HepG2 (cell line): Measurements from ENCODE around the gene GNG2.

ENCODE experiments used
- EZH2 ChIP-seq: conservative IDR thresholded peaks from 2 replicates; pipeline ENCODE4 v1.6.1; 2012; ENCODE audit warnings: mild to moderate bottlenecking, low read depth, low read length, moderate library complexity
- ZFP1 ChIP-seq: IDR thresholded peaks from 2 replicates; pipeline ENCODE4 v1.6.1; 2016
- TF ChIP-seq, protein P1 (sequence below): sonication (generic); formaldehyde crosslinking; IDR thresholded peaks from 2 replicates; pipeline ENCODE4 v1.4.0; 2020; ENCODE audit warnings: low read depth, missing genetic modification reagents
- TF ChIP-seq, protein P2 (sequence below): sonication (generic); formaldehyde crosslinking; IDR thresholded peaks from 2 replicates; pipeline ENCODE4 v1.9.0; 2021; ENCODE audit warnings: missing genetic modification reagents, mild to moderate bottlenecking, borderline replicate concordance
- TF ChIP-seq, protein P3 (sequence below): sonication (generic); formaldehyde crosslinking; IDR thresholded peaks from 2 replicates; pipeline ENCODE4 v1.4.0; 2020; ENCODE audit warnings: missing genetic modification reagents
- TF ChIP-seq, protein P4 (sequence below): sonication (generic); formaldehyde crosslinking; IDR thresholded peaks from 2 replicates; pipeline ENCODE4 v1.8.1; 2022; ENCODE audit warnings: low read depth, mild to moderate bottlenecking, missing genetic modification reagents

DNA sequence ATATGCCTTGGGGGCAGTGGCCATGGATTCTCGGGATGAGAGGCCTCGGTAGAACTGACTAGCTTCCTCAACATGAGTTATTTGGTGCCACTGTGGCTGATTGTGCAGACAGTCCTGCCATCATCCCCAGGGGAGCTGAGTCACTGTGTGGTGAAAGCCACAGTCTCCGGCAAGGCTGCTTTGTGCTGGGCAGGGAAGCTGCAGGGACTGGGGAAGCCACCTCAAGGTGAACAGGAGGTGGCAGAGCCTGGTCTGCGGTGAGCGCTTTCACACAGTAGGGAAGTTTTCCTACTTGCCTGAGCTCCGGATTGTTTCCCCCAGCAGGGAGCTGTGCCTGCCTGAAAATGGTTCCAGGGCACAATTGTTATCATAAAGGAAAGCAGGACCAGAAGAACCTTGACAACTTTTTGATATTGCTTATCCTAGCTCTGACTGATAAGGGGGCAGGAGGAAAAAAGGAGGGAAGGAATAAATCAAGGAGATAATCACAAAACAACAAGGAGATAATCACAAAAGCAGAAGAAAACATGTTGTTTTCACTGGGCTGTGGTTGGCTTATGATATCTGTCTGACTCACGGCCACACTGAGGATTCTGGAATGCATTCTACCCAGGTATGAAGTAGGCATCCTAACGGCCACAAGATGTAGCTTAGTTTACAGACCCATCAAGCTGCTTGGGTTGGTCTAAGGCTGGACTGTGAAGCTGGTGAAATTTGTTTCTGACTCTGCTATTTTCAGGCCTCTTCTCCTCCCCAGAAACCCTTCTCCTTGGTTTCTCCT is 32.2 kb upstream of the GNG2 start:
- TF ChIP-seq, protein P1, sequence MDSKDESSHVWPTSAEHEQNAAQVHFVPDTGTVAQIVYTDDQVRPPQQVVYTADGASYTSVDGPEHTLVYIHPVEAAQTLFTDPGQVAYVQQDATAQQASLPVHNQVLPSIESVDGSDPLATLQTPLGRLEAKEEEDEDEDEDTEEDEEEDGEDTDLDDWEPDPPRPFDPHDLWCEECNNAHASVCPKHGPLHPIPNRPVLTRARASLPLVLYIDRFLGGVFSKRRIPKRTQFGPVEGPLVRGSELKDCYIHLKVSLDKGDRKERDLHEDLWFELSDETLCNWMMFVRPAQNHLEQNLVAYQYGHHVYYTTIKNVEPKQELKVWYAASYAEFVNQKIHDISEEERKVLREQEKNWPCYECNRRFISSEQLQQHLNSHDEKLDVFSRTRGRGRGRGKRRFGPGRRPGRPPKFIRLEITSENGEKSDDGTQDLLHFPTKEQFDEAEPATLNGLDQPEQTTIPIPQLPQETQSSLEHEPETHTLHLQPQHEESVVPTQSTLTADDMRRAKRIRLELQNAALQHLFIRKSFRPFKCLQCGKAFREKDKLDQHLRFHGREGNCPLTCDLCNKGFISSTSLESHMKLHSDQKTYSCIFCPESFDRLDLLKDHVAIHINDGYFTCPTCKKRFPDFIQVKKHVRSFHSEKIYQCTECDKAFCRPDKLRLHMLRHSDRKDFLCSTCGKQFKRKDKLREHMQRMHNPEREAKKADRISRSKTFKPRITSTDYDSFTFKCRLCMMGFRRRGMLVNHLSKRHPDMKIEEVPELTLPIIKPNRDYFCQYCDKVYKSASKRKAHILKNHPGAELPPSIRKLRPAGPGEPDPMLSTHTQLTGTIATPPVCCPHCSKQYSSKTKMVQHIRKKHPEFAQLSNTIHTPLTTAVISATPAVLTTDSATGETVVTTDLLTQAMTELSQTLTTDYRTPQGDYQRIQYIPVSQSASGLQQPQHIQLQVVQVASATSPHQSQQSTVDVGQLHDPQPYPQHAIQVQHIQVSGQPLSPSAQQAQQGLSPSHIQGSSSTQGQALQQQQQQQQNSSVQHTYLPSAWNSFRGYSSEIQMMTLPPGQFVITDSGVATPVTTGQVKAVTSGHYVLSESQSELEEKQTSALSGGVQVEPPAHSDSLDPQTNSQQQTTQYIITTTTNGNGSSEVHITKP (CRISPR knock-in tag), result no peak
- TF ChIP-seq EZH2 (no peak), ZFP1 (no peak)
- TF ChIP-seq, protein P2, sequence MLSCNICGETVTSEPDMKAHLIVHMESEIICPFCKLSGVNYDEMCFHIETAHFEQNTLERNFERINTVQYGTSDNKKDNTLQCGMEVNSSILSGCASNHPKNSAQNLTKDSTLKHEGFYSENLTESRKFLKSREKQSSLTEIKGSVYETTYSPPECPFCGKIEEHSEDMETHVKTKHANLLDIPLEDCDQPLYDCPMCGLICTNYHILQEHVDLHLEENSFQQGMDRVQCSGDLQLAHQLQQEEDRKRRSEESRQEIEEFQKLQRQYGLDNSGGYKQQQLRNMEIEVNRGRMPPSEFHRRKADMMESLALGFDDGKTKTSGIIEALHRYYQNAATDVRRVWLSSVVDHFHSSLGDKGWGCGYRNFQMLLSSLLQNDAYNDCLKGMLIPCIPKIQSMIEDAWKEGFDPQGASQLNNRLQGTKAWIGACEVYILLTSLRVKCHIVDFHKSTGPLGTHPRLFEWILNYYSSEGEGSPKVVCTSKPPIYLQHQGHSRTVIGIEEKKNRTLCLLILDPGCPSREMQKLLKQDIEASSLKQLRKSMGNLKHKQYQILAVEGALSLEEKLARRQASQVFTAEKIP (CRISPR knock-in tag), result no peak
- TF ChIP-seq, protein P3, sequence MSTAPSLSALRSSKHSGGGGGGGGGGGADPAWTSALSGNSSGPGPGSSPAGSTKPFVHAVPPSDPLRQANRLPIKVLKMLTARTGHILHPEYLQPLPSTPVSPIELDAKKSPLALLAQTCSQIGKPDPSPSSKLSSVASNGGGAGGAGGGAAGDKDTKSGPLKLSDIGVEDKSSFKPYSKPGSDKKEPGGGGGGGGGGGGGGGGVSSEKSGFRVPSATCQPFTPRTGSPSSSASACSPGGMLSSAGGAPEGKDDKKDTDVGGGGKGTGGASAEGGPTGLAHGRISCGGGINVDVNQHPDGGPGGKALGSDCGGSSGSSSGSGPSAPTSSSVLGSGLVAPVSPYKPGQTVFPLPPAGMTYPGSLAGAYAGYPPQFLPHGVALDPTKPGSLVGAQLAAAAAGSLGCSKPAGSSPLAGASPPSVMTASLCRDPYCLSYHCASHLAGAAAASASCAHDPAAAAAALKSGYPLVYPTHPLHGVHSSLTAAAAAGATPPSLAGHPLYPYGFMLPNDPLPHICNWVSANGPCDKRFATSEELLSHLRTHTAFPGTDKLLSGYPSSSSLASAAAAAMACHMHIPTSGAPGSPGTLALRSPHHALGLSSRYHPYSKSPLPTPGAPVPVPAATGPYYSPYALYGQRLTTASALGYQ (CRISPR knock-in tag), result no peak
- TF ChIP-seq, protein P4, sequence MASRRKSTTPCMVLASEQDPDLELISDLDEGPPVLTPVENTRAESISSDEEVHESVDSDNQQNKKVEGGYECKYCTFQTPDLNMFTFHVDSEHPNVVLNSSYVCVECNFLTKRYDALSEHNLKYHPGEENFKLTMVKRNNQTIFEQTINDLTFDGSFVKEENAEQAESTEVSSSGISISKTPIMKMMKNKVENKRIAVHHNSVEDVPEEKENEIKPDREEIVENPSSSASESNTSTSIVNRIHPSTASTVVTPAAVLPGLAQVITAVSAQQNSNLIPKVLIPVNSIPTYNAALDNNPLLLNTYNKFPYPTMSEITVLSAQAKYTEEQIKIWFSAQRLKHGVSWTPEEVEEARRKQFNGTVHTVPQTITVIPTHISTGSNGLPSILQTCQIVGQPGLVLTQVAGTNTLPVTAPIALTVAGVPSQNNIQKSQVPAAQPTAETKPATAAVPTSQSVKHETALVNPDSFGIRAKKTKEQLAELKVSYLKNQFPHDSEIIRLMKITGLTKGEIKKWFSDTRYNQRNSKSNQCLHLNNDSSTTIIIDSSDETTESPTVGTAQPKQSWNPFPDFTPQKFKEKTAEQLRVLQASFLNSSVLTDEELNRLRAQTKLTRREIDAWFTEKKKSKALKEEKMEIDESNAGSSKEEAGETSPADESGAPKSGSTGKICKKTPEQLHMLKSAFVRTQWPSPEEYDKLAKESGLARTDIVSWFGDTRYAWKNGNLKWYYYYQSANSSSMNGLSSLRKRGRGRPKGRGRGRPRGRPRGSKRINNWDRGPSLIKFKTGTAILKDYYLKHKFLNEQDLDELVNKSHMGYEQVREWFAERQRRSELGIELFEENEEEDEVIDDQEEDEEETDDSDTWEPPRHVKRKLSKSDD, result no peak
